ENCODE data around the gene PRPF8. TPM values are rescaled to one million over a fixed set of nuclear protein-coding genes. Genes with fewer than 3 reads are reported as not detected.

PRPF8 gene
- total RNA-seq, 1 experiment from 2014 or later: 103 TPM

- peak overlapping the region; percentile 78 for H3K9ac ChIP-seq (ENCODE audit: low read length)
Measured at GRCh38 chr17:1627182-1627981, 57.3 kb downstream of the PRPF8 start.

DNA sequence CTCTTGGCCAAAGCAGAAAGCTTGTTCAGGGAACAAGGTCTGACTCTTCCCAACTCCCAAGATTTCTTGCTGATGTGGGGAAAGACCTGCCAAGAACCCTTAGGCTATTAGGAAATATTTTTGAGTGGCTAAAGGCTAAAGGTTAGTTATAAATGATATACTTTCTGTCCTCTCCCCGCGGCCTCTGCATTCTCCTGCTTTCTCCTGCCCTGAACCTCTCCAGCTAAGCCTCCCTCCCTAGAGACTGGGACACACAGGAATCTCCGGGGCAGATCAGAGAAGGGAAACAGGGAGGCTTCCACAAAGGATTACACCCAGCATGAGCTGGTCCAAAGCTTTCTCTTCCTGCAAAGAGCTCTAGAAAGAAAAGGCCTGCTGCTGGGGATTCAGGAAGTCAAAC lies 58.3 kb downstream of the PRPF8 start:
- TF ChIP-seq, protein P1, sequence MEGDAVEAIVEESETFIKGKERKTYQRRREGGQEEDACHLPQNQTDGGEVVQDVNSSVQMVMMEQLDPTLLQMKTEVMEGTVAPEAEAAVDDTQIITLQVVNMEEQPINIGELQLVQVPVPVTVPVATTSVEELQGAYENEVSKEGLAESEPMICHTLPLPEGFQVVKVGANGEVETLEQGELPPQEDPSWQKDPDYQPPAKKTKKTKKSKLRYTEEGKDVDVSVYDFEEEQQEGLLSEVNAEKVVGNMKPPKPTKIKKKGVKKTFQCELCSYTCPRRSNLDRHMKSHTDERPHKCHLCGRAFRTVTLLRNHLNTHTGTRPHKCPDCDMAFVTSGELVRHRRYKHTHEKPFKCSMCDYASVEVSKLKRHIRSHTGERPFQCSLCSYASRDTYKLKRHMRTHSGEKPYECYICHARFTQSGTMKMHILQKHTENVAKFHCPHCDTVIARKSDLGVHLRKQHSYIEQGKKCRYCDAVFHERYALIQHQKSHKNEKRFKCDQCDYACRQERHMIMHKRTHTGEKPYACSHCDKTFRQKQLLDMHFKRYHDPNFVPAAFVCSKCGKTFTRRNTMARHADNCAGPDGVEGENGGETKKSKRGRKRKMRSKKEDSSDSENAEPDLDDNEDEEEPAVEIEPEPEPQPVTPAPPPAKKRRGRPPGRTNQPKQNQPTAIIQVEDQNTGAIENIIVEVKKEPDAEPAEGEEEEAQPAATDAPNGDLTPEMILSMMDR (conservative IDR thresholded peaks at IDR 0.05; ENCODE audit: low read depth, low read length): no peak
- TF ChIP-seq EZH2 (IDR thresholded peaks at IDR 0.05; ENCODE audit: low read length, unreplicated experiment) (no peak), EZH2phosphoT487 (IDR thresholded peaks at IDR 0.05; ENCODE audit: borderline replicate concordance, low read length) (no peak)
- Histone ChIP-seq H2AFZ (ENCODE audit: low read length) (no peak overlapping the region), H3K9me2 (replicated peaks; ENCODE audit: low read length) (no peaks in the 10 kb centered on the region), H3K4me3 (ENCODE audit: low read length) (no peak overlapping the region), H3K4me1 (ENCODE audit: insufficient read depth, low read length) (no peaks in the 10 kb centered on the region), H3K9me3 (ENCODE audit: low read length) (no peaks in the 10 kb centered on the region), H3F3A (ENCODE audit: low read length, unreplicated experiment) (no peaks in the 10 kb centered on the region), H3K4me2 (ENCODE audit: low read length) (no peak overlapping the region), H4K20me1 (ENCODE audit: low read length) (no peaks in the 10 kb centered on the region), H3K9ac (ENCODE audit: low read length) (no peak overlapping the region), H3K27ac (ENCODE audit: low read length) (no peak overlapping the region), H3K36me3 (ENCODE audit: low read depth, low read length) (no peaks in the 10 kb centered on the region; the same call in 1 of the 2 replicates), H3K27me3 (ENCODE audit: low read length) (no peaks in the 10 kb centered on the region), H3K79me2 (ENCODE audit: low read length) (no peaks in the 10 kb centered on the region)
- no TSS peak for BruUV-seq (replicated peaks)
- ChIA-PET CTCF (interaction anchor here (0.8 kb wide), 1 partner anchor 52 kb away, joined by 6 read pairs; no protein-coding TSS in a partner anchor), POLR2A (ENCODE audit: unreplicated experiment) (interaction anchor here (0.6 kb wide), 1 partner anchor 60 kb away, joined by 3 read pairs; no protein-coding TSS in a partner anchor)
- ATAC-seq (no peak), DNase-seq (no peak)
- intact Hi-C loops (cut with micrococcal nuclease): no loop called here

More at GRCh38 chr17:1627182-1627981, 57.3 kb downstream of the PRPF8 start:
- intact Hi-C loops (cut with micrococcal nuclease): no loop called here
- ChIA-PET POLR2A (ENCODE audit: unreplicated experiment) (no interaction called here), CTCF (interaction anchor here (3.1 kb wide), 1 partner anchor 53 kb away, joined by 34 read pairs; no protein-coding TSS in a partner anchor)
- Histone ChIP-seq H3K4me2 (ENCODE audit: low read length) (peak overlapping the region; percentile 99), H4K20me1 (ENCODE audit: low read length) (no peaks in the 10 kb centered on the region), H3F3A (ENCODE audit: low read length, unreplicated experiment) (no peaks in the 10 kb centered on the region), H2AFZ (ENCODE audit: low read length) (peak overlapping the region; percentile 92; the same call in 1 of the 2 replicates), H3K79me2 (ENCODE audit: low read length) (no peaks in the 10 kb centered on the region), H3K27ac (ENCODE audit: low read length) (no peak overlapping the region), H3K27me3 (ENCODE audit: low read length) (no peaks in the 10 kb centered on the region), H3K4me3 (ENCODE audit: low read length) (peak overlapping the region; percentile 73), H3K4me1 (ENCODE audit: insufficient read depth, low read length) (no peaks in the 10 kb centered on the region), H3K9me3 (ENCODE audit: low read length) (no peaks in the 10 kb centered on the region), H3K9me2 (replicated peaks; ENCODE audit: low read length) (no peaks in the 10 kb centered on the region), H3K36me3 (ENCODE audit: low read depth, low read length) (no peaks in the 10 kb centered on the region; the same call in 1 of the 2 replicates)
- DNase-seq (no peak), ATAC-seq (peak; percentile 3)
- TF ChIP-seq, protein P1 (conservative IDR thresholded peaks at IDR 0.05; ENCODE audit: low read depth, low read length): no peak
- no TSS peak for BruUV-seq (replicated peaks)

DNA sequence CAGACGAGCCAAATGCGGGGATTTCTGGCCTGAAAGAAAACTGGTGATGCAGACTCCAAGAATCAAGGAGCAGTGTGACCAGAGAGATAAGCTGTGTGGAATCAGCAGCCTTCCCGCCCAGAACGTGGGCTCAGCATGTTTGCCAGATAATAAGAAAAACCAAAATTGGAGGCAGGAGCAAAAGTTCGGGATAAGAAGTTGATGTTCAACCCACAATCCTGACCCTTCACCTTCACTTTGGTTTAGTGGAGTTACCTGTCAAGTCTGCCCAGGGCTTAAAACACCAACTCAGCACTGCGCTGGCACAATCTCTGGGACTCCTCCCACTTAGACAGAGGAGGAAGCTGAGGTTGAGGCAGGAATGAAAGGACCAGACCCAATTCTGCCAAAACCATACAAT lies 59.1 kb downstream of the PRPF8 start:
- Histone ChIP-seq H3K4me2 (ENCODE audit: low read length) (no peak overlapping the region), H3K79me2 (ENCODE audit: low read length) (no peaks in the 10 kb centered on the region), H3K36me3 (ENCODE audit: low read depth, low read length) (no peaks in the 10 kb centered on the region; the same call in 1 of the 2 replicates), H3F3A (ENCODE audit: low read length, unreplicated experiment) (no peaks in the 10 kb centered on the region), H3K4me1 (ENCODE audit: insufficient read depth, low read length) (no peaks in the 10 kb centered on the region), H3K27ac (ENCODE audit: low read length) (no peak overlapping the region), H3K9ac (ENCODE audit: low read length) (no peak overlapping the region), H3K4me3 (ENCODE audit: low read length) (no peak overlapping the region), H2AFZ (ENCODE audit: low read length) (no peak overlapping the region), H3K9me2 (replicated peaks; ENCODE audit: low read length) (no peaks in the 10 kb centered on the region), H3K27me3 (ENCODE audit: low read length) (no peaks in the 10 kb centered on the region), H3K9me3 (ENCODE audit: low read length) (no peaks in the 10 kb centered on the region), H4K20me1 (ENCODE audit: low read length) (no peaks in the 10 kb centered on the region)
- TF ChIP-seq EZH2phosphoT487 (IDR thresholded peaks at IDR 0.05; ENCODE audit: borderline replicate concordance, low read length) (no peak), EZH2 (IDR thresholded peaks at IDR 0.05; ENCODE audit: low read length, unreplicated experiment) (no peak)
- TF ChIP-seq, protein P1 (conservative IDR thresholded peaks at IDR 0.05; ENCODE audit: low read depth, low read length): no peak
- ChIA-PET POLR2A (ENCODE audit: unreplicated experiment) (no interaction called here), CTCF (no interaction called here)
- no peak for DNase-seq
- no TSS peak for BruUV-seq (replicated peaks)
- intact Hi-C loops (cut with micrococcal nuclease): no loop called here
- no peak for ATAC-seq

Measured in PC-3 (cell line).